GM12892 (cell line): ENCODE results near the gene FNDC1.

Source experiments
- POLR2A ChIP-seq: IDR thresholded peaks from 2 replicates; pipeline ENCODE4 v1.6.1; 2011; ENCODE audit warnings: low read depth, low read length, control low read depth
- POLR2AphosphoS5 ChIP-seq: IDR thresholded peaks from 2 replicates; pipeline ENCODE4 v1.6.1; 2011; ENCODE audit warnings: low read depth, low read length, control low read depth
- TAF1 ChIP-seq: IDR thresholded peaks from 2 replicates; pipeline ENCODE4 v1.6.1; 2011; ENCODE audit warnings: low read depth, mild to moderate bottlenecking, control low read depth, low read length, borderline replicate concordance

DNA sequence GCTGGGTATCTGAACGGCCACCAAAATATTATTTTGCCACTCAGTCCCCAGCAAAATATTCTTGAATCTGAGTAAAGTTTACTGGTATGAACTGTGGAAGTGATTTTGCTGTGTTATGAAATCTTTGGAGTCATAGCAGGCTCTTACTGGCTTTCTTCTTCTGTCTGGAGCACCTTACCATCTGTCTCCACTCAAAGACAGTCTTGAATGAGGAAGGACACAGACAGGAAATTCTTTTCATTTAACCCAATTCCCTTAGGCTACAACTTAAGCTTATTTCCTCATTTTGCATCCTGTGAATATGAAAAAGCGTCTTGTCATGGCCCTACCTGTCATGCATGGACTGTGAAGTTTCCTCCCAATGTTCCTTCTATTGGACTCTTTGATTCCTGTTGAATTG lies 24.7 kb downstream of the FNDC1 start:
- no peak for TF ChIP-seq POLR2AphosphoS5
- TF ChIP-seq POLR2A = no peak
- TF ChIP-seq TAF1 = no peak
